ENCODE results near the gene TTC33. TPM values are rescaled to one million over a fixed set of nuclear protein-coding genes. Genes with fewer than 3 reads are reported as not detected.

TTC33 gene
- total and polyA plus RNA-seq, 2 of the 4 experiments (the other 2 are of a cell fraction) = 3.1 to 8.1 TPM

DNA sequence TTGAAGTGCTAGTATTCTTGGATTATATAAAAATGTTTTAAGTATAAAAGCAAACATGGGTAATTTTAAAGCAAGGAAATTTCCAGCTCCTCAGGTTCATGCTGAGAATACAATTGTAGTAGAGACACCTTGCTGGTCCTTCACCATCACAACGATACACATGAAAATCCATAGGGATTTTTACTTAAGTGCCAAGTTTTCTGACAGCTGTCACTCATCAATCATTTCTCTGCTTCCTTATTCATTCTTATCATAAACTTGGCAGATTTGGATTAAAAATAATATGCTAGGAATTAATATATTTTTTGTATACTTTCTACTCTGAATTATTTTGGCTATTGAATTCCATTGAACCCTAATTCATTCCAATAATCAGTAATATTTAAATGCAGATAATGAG is 244.0 kb downstream of the TTC33 start:
- no CpG with 5 or more reads among the region's 1 CpG for WGBS, 2 experiments (ENCODE audit: extremely low coverage in 2 of 2, insufficient read length in 1 of 2)
- H2AFZ ChIP-seq (replicated peaks; ENCODE audit: low read length, poor library complexity) = no peak overlapping the region
- ATAC-seq (ENCODE audit: low read depth) (no peak), DNase-seq (no peak)
- H3K9ac ChIP-seq (ENCODE audit: low read depth, low read length) = no peak overlapping the region
- no peak overlapping the region for H2BK5ac ChIP-seq (ENCODE audit: low read depth, low read length, poor library complexity, severe bottlenecking)
- no peak overlapping the region for H2BK120ac ChIP-seq (ENCODE audit: low read depth, low read length)
- no peaks in the 10 kb centered on the region for H3K27me3 ChIP-seq (ENCODE audit: control insufficient read depth, insufficient read depth, low read length)
- no peak overlapping the region for H3K27ac ChIP-seq (ENCODE audit: insufficient read depth, low read length)
- H4K91ac ChIP-seq (ENCODE audit: insufficient read depth, low read depth, low read length) = no peak overlapping the region
- no peak overlapping the region for H3K56ac ChIP-seq (ENCODE audit: extremely low read depth, insufficient read depth, low read length)
- in situ Hi-C loops (cut with MboI; ENCODE audit: low sequenced_read_pairs) (no loop called here), dilution Hi-C loops (cut with HindIII; ENCODE audit: low sequenced_read_pairs, unreplicated experiment) (no loop called here), intact Hi-C loops (cut with micrococcal nuclease) (no loop called here)
- H3K36me3 ChIP-seq (ENCODE audit: control insufficient read depth, insufficient read depth, low read length) = no peaks in the 10 kb centered on the region
- TF ChIP-seq SMC3 (IDR thresholded peaks at IDR 0.05; ENCODE audit: low read depth, low read length) = no peak
- no peak for TF ChIP-seq FOS (IDR thresholded peaks at IDR 0.05; ENCODE audit: low read depth, low read length)
- TF ChIP-seq, protein P1, sequence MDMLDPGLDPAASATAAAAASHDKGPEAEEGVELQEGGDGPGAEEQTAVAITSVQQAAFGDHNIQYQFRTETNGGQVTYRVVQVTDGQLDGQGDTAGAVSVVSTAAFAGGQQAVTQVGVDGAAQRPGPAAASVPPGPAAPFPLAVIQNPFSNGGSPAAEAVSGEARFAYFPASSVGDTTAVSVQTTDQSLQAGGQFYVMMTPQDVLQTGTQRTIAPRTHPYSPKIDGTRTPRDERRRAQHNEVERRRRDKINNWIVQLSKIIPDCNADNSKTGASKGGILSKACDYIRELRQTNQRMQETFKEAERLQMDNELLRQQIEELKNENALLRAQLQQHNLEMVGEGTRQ (IDR thresholded peaks at IDR 0.05; ENCODE audit: low read depth, low read length) = no peak
- no peak for TF ChIP-seq BHLHE40 (IDR thresholded peaks at IDR 0.05; ENCODE audit: low read depth, low read length)
- TF ChIP-seq RCOR1 (IDR thresholded peaks at IDR 0.05; ENCODE audit: insufficient replicate concordance, low read length) = no peak
- no peak for TF ChIP-seq MAFK (IDR thresholded peaks at IDR 0.05; ENCODE audit: low read depth, low read length)
- TF ChIP-seq MAZ (IDR thresholded peaks at IDR 0.05; ENCODE audit: borderline replicate concordance, low read depth, low read length) = no peak
- TF ChIP-seq, protein P2, sequence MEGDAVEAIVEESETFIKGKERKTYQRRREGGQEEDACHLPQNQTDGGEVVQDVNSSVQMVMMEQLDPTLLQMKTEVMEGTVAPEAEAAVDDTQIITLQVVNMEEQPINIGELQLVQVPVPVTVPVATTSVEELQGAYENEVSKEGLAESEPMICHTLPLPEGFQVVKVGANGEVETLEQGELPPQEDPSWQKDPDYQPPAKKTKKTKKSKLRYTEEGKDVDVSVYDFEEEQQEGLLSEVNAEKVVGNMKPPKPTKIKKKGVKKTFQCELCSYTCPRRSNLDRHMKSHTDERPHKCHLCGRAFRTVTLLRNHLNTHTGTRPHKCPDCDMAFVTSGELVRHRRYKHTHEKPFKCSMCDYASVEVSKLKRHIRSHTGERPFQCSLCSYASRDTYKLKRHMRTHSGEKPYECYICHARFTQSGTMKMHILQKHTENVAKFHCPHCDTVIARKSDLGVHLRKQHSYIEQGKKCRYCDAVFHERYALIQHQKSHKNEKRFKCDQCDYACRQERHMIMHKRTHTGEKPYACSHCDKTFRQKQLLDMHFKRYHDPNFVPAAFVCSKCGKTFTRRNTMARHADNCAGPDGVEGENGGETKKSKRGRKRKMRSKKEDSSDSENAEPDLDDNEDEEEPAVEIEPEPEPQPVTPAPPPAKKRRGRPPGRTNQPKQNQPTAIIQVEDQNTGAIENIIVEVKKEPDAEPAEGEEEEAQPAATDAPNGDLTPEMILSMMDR (conservative IDR thresholded peaks at IDR 0.05; ENCODE audit: low read depth, low read length) = no peak
- TF ChIP-seq MXI1 (IDR thresholded peaks at IDR 0.05; ENCODE audit: borderline replicate concordance, low read depth, low read length) = no peak
- TF ChIP-seq RFX5 (IDR thresholded peaks at IDR 0.05; ENCODE audit: low read depth, low read length) = no peak
- no peak for TF ChIP-seq CHD1 (IDR thresholded peaks at IDR 0.05; ENCODE audit: low read depth, low read length)
- TF ChIP-seq RAD21 (IDR thresholded peaks at IDR 0.05; ENCODE audit: low read length) = no peak
- no peak for TF ChIP-seq NFE2L2 (IDR thresholded peaks at IDR 0.05; ENCODE audit: low read depth, low read length)
- TF ChIP-seq ELK1 (IDR thresholded peaks at IDR 0.05; ENCODE audit: borderline replicate concordance, low read depth, low read length) = no peak
- TF ChIP-seq POLR2A (IDR thresholded peaks at IDR 0.05; ENCODE audit: low read depth, low read length) = no peak
- TF ChIP-seq CEBPB (IDR thresholded peaks at IDR 0.05; ENCODE audit: low read depth, low read length) = no peak
- H3K4me2 ChIP-seq (ENCODE audit: low read depth, low read length) = no peak overlapping the region
- H3K23ac ChIP-seq (ENCODE audit: low read depth, low read length) = no peak overlapping the region
- H3K4me3 ChIP-seq (ENCODE audit: insufficient read depth, low read depth, low read length) = no peak overlapping the region
- no peak overlapping the region for H2BK20ac ChIP-seq (ENCODE audit: low read depth, low read length)
- no peaks in the 10 kb centered on the region for H4K20me1 ChIP-seq (ENCODE audit: insufficient read depth, low read length)
- H4K5ac ChIP-seq (ENCODE audit: low read depth, low read length) = no peak overlapping the region
- no peaks in the 10 kb centered on the region; the same call in 1 of the 2 replicates for H3K9me1 ChIP-seq (ENCODE audit: insufficient read depth, low read length)
- no peaks in the 10 kb centered on the region for H3K4me1 ChIP-seq (ENCODE audit: control insufficient read depth, insufficient read depth, low read length)
- POLR2A ChIA-PET (ENCODE audit: unreplicated experiment) = no interaction called here
- H2BK15ac ChIP-seq (ENCODE audit: low read depth, low read length) = no peak overlapping the region
- no peak overlapping the region for H4K8ac ChIP-seq (ENCODE audit: low read depth in 2 of 2, low read length in 2 of 2)
- CTCF ChIA-PET = no interaction called here
- BruUV-seq (replicated peaks) = no TSS peak
- no peaks in the 10 kb centered on the region for H3K9me3 ChIP-seq (ENCODE audit: control insufficient read depth, insufficient read depth, low read length)
- H2AK5ac ChIP-seq (ENCODE audit: low read depth, low read length) = no peak overlapping the region
- H3K14ac ChIP-seq (replicated peaks; ENCODE audit: low read depth, low read length) = no peak overlapping the region
- H3K18ac ChIP-seq (ENCODE audit: low read depth, low read length) = no peak overlapping the region
- no peak overlapping the region for H3K4ac ChIP-seq (ENCODE audit: low read depth, low read length)
- no peaks in the 10 kb centered on the region for H3K79me1 ChIP-seq (ENCODE audit: low read depth in 1 of 2, low read length in 2 of 2)
- H2AK9ac ChIP-seq (replicated peaks; ENCODE audit: low read depth, low read length, poor library complexity) = no peak overlapping the region

All from IMR-90 (cell line).